Measurements from ENCODE around the gene STK32B.

DNA sequence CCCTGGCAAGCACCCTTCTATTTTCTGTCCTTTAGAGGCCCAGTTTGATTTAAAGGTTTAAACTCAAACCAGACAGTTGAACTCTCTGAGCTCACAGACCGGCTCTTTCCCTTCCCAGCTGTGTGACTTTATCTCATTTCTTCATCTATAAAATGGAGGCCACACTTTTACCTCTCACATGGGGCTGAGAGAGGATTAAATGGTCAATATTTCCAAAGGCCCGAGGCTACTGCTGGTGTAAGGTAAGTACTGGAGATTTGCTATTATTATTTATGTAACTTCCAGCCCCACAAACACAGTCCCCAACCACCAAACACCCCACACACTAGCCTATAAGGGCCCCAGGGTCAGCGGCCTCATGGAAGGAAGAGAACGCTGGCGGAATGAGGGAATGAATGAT, 18.5 kb upstream of the STK32B start:
- TF ChIP-seq, protein P1, sequence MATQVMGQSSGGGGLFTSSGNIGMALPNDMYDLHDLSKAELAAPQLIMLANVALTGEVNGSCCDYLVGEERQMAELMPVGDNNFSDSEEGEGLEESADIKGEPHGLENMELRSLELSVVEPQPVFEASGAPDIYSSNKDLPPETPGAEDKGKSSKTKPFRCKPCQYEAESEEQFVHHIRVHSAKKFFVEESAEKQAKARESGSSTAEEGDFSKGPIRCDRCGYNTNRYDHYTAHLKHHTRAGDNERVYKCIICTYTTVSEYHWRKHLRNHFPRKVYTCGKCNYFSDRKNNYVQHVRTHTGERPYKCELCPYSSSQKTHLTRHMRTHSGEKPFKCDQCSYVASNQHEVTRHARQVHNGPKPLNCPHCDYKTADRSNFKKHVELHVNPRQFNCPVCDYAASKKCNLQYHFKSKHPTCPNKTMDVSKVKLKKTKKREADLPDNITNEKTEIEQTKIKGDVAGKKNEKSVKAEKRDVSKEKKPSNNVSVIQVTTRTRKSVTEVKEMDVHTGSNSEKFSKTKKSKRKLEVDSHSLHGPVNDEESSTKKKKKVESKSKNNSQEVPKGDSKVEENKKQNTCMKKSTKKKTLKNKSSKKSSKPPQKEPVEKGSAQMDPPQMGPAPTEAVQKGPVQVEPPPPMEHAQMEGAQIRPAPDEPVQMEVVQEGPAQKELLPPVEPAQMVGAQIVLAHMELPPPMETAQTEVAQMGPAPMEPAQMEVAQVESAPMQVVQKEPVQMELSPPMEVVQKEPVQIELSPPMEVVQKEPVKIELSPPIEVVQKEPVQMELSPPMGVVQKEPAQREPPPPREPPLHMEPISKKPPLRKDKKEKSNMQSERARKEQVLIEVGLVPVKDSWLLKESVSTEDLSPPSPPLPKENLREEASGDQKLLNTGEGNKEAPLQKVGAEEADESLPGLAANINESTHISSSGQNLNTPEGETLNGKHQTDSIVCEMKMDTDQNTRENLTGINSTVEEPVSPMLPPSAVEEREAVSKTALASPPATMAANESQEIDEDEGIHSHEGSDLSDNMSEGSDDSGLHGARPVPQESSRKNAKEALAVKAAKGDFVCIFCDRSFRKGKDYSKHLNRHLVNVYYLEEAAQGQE (IDR thresholded peaks at IDR 0.05; ENCODE audit: low read depth): no peak
- TF ChIP-seq TAF1 (IDR thresholded peaks at IDR 0.05; ENCODE audit: low read depth) (no peak), TEAD4 (IDR thresholded peaks at IDR 0.05) (no peak)

All from Ishikawa (cell line).